HepG2 (cell line): ENCODE measurements around the gene PEX11B. TPM values are rescaled to one million over a fixed set of nuclear protein-coding genes. Genes with fewer than 3 reads are reported as not detected.

ENCODE experiments used
- ADNP ChIP-seq: sonication (generic); formaldehyde crosslinking; IDR thresholded peaks from 2 replicates; pipeline ENCODE4 v1.4.0; 2020; ENCODE audit warnings: missing genetic modification reagents
- BHLHE40 ChIP-seq: IDR thresholded peaks from 2 replicates; pipeline ENCODE4 v1.6.1; 2011; ENCODE audit warnings: low read length, improper control_type of control experiment
- CEBPB ChIP-seq: IDR thresholded peaks from 2 replicates; pipeline ENCODE4 v1.6.1; 2011; ENCODE audit warnings: low read depth, low read length, improper control_type of control experiment, borderline replicate concordance
- ELF4 ChIP-seq: sonication (generic); formaldehyde crosslinking; IDR thresholded peaks from 2 replicates; pipeline ENCODE4 v1.5.0; 2020; ENCODE audit warnings: missing genetic modification reagents, mild to moderate bottlenecking, moderate library complexity, borderline replicate concordance
- KDM3A ChIP-seq: IDR thresholded peaks from 2 replicates; pipeline ENCODE4 v1.6.1; 2018; ENCODE audit warnings: low read depth, missing compliant biosample characterization
- KMT2A ChIP-seq: sonication (generic); formaldehyde crosslinking; IDR thresholded peaks from 2 replicates; pipeline ENCODE4 v1.4.0; 2020; ENCODE audit warnings: missing genetic modification reagents
- NONO ChIP-seq, 2 experiments: fragments of 450-650 bp in 1 of 2; sonication (generic) in 1 of 2; formaldehyde crosslinking in 1 of 2; IDR thresholded peaks in 1 of 2; conservative IDR thresholded peaks in 1 of 2; 2 replicates each; pipeline versions ENCODE4 v1.6.1 to v1.8.0; 2017 to 2022; ENCODE audit warnings: mild to moderate bottlenecking in 1 of 2, missing genetic modification reagents in 1 of 2, moderate library complexity in 1 of 2
- POLR2AphosphoS2 ChIP-seq: IDR thresholded peaks from 2 replicates; pipeline ENCODE4 v1.6.1; 2011; ENCODE audit warnings: low read depth, low read length, improper control_type of control experiment
- SIN3A ChIP-seq: IDR thresholded peaks from 2 replicates; pipeline ENCODE4 v1.6.1; 2011; ENCODE audit warnings: low read depth, mild to moderate bottlenecking, control low read depth, low read length, borderline replicate concordance
- ZBTB7A ChIP-seq: sonication (generic); formaldehyde crosslinking; IDR thresholded peaks from 2 replicates; pipeline ENCODE4 v1.8.0; 2022; ENCODE audit warnings: mild to moderate bottlenecking, missing genetic modification reagents
- ZNF30 ChIP-seq: sonication (generic); formaldehyde crosslinking; IDR thresholded peaks from 2 replicates; pipeline ENCODE4 v1.5.0; 2020; ENCODE audit warnings: mild to moderate bottlenecking, missing genetic modification reagents
- ZNF460 ChIP-seq: sonication (generic); formaldehyde crosslinking; IDR thresholded peaks from 2 replicates; pipeline ENCODE4 v1.5.1; 2020; ENCODE audit warnings: missing genetic modification reagents, mild to moderate bottlenecking, borderline replicate concordance
- ZNF556 ChIP-seq: sonication (generic); formaldehyde crosslinking; IDR thresholded peaks from 2 replicates; pipeline ENCODE4 v1.4.0; 2020; ENCODE audit warnings: mild to moderate bottlenecking, missing genetic modification reagents, borderline replicate concordance
- ZNF788 ChIP-seq: sonication (generic); formaldehyde crosslinking; IDR thresholded peaks from 2 replicates; pipeline ENCODE4 v1.5.0; 2020; ENCODE audit warnings: mild to moderate bottlenecking, missing genetic modification reagents, borderline replicate concordance
- polyA plus RNA-seq, 8 experiments: library from polyadenylated mRNA; depleted of rRNA in 3 of 8; stranded (reverse) in 7 of 8; unstranded in 1 of 8; fragments of >200 nt; fragmentation: Illumina TruSeq in 4 of 8; extraction: Trizol in 4 of 8; gene quantifications; 2 replicates each; pipeline versions ENCODE4 v1.2.1 to v1.2.3, GENCODE V29; 2011 to 2016; ENCODE audit warnings: low read depth in 4 of 8, missing spikeins in 1 of 8, mixed read lengths in 1 of 8; ENCODE audit not compliant: insufficient read depth in 1 of 8
- total RNA-seq, 5 experiments: library from RNA; depleted of rRNA; stranded (reverse); fragments of >200 nt; fragmentation: Illumina TruSeq; extraction: Trizol; gene quantifications; 2 replicates each; pipeline ENCODE4 v1.2.3, GENCODE V29; 2016; ENCODE audit warnings: low read depth in 1 of 5
- TF ChIP-seq, protein P1 (sequence below): sonication (generic); formaldehyde crosslinking; IDR thresholded peaks from 2 replicates; pipeline ENCODE4 v1.4.0; 2020; ENCODE audit warnings: missing genetic modification reagents, mild to moderate bottlenecking, borderline replicate concordance
- TF ChIP-seq, protein P2 (sequence below): sonication (generic); formaldehyde crosslinking; IDR thresholded peaks from 2 replicates; pipeline ENCODE4 v1.8.0; 2022; ENCODE audit warnings: low read depth, missing genetic modification reagents
- TF ChIP-seq, protein P3 (sequence below): sonication (generic); formaldehyde crosslinking; IDR thresholded peaks from 2 replicates; pipeline ENCODE4 v1.5.1; 2020; ENCODE audit warnings: missing genetic modification reagents, mild to moderate bottlenecking, borderline replicate concordance
- TF ChIP-seq, protein P4 (sequence below): sonication (generic); formaldehyde crosslinking; IDR thresholded peaks from 2 replicates; pipeline ENCODE4 v1.5.0; 2020; ENCODE audit warnings: mild to moderate bottlenecking, missing genetic modification reagents

Gene PEX11B
- total and polyA plus RNA-seq, 2 of the 13 experiments (the other 11 are each of a cell fraction or from before 2014, with no cell fraction given), result 21.6 to 48.4 TPM

DNA sequence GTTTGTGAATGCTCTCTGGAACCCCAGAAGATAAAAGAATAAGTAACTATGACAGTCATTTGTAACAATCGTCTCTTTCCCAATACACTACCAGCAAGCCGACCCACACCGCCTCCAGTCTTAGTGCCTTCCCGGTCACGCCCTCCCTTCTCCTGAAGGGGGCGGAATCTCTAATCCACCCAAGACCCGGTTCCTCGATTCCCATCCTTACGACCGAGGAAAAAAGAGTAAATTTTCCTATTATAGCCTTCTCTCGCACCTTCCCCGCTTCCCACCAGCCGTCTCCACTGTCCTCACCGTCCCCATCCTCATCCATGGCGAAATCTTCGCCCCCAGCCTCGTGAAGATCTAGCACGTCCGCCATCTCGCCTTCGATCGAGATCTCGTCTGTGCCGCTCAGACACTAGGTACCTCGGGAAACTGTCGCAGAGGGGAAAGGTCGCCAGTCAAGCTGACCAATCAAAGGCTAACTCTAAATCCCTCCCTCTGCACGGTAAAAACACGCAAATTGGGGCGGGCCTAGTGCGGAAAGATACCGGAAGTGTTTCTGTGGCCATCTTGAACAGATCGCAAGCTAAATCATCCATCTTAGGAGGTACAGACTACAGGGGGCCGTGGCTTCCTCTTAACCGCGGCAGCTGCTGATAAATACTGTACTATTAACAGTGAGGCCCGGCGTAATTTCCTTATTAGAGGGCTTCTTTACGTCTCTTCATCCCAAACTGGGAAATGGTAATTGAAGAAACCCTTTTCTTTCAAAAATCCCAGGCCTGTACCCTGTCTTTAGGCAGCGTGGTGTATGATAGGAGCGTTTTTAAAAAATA, 8.8 kb upstream of the PEX11B start, which contains the start of gene RBM8A (continued):
- no peak for TF ChIP-seq ZNF460
- TF ChIP-seq SIN3A, result peak; percentile 41; the same call in 1 of the 2 replicates
- no peak for TF ChIP-seq CEBPB
- no peak for TF ChIP-seq ZNF30 (CRISPR knock-in tag)
- TF ChIP-seq KMT2A (CRISPR knock-in tag), result peak; percentile 78; the same call in 1 of the 2 replicates
- no peak for TF ChIP-seq ADNP (CRISPR knock-in tag)
- TF ChIP-seq, protein P1, sequence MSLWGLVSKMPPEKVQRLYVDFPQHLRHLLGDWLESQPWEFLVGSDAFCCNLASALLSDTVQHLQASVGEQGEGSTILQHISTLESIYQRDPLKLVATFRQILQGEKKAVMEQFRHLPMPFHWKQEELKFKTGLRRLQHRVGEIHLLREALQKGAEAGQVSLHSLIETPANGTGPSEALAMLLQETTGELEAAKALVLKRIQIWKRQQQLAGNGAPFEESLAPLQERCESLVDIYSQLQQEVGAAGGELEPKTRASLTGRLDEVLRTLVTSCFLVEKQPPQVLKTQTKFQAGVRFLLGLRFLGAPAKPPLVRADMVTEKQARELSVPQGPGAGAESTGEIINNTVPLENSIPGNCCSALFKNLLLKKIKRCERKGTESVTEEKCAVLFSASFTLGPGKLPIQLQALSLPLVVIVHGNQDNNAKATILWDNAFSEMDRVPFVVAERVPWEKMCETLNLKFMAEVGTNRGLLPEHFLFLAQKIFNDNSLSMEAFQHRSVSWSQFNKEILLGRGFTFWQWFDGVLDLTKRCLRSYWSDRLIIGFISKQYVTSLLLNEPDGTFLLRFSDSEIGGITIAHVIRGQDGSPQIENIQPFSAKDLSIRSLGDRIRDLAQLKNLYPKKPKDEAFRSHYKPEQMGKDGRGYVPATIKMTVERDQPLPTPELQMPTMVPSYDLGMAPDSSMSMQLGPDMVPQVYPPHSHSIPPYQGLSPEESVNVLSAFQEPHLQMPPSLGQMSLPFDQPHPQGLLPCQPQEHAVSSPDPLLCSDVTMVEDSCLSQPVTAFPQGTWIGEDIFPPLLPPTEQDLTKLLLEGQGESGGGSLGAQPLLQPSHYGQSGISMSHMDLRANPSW (CRISPR knock-in tag), result no peak; the same call in 1 of the 2 replicates
- peak; percentile 86 for TF ChIP-seq ELF4 (CRISPR knock-in tag)
- TF ChIP-seq ZBTB7A (CRISPR knock-in tag), result no peak
- peak; percentile 29; the same call in 1 of the 2 replicates for TF ChIP-seq KDM3A (CRISPR knock-in tag)
- TF ChIP-seq, protein P2, sequence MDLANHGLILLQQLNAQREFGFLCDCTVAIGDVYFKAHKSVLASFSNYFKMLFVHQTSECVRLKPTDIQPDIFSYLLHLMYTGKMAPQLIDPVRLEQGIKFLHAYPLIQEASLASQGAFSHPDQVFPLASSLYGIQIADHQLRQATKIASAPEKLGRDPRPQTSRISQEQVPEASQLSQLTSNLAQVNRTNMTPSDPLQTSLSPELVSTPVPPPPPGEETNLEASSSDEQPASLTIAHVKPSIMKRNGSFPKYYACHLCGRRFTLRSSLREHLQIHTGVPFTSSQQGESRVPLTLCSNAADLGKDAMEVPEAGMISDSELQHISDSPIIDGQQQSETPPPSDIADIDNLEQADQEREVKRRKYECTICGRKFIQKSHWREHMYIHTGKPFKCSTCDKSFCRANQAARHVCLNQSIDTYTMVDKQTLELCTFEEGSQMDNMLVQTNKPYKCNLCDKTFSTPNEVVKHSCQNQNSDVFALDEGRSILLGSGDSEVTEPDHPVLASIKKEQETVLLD, result 0 out of 2 replicates have a peak, but pooled peaks have one; percentile 33
- no peak for TF ChIP-seq BHLHE40
- TF ChIP-seq ZNF788 (CRISPR knock-in tag), result peak; percentile 35; the same call in 1 of the 2 replicates
- TF ChIP-seq NONO (IDR thresholded peaks at IDR 0.05), result no peak
- TF ChIP-seq NONO (CRISPR knock-in tag; conservative IDR thresholded peaks at IDR 0.05), result peak; percentile 95
- TF ChIP-seq, protein P3, sequence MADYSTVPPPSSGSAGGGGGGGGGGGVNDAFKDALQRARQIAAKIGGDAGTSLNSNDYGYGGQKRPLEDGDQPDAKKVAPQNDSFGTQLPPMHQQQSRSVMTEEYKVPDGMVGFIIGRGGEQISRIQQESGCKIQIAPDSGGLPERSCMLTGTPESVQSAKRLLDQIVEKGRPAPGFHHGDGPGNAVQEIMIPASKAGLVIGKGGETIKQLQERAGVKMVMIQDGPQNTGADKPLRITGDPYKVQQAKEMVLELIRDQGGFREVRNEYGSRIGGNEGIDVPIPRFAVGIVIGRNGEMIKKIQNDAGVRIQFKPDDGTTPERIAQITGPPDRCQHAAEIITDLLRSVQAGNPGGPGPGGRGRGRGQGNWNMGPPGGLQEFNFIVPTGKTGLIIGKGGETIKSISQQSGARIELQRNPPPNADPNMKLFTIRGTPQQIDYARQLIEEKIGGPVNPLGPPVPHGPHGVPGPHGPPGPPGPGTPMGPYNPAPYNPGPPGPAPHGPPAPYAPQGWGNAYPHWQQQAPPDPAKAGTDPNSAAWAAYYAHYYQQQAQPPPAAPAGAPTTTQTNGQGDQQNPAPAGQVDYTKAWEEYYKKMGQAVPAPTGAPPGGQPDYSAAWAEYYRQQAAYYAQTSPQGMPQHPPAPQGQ (CRISPR knock-in tag), result no peak
- no peak; the same call in 1 of the 2 replicates for TF ChIP-seq ZNF556 (CRISPR knock-in tag)
- TF ChIP-seq POLR2AphosphoS2, result peak; percentile 62; the same call in 1 of the 2 replicates
- TF ChIP-seq, protein P4, sequence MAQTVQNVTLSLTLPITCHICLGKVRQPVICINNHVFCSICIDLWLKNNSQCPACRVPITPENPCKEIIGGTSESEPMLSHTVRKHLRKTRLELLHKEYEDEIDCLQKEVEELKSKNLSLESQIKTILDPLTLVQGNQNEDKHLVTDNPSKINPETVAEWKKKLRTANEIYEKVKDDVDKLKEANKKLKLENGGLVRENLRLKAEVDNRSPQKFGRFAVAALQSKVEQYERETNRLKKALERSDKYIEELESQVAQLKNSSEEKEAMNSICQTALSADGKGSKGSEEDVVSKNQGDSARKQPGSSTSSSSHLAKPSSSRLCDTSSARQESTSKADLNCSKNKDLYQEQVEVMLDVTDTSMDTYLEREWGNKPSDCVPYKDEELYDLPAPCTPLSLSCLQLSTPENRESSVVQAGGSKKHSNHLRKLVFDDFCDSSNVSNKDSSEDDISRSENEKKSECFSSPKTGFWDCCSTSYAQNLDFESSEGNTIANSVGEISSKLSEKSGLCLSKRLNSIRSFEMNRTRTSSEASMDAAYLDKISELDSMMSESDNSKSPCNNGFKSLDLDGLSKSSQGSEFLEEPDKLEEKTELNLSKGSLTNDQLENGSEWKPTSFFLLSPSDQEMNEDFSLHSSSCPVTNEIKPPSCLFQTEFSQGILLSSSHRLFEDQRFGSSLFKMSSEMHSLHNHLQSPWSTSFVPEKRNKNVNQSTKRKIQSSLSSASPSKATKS, result no peak
